Measurements from ENCODE around the gene TAS1R1. TPM values are rescaled to one million over a fixed set of nuclear protein-coding genes. Genes with fewer than 3 reads are reported as not detected.
A peak's percentile ranks its signal among the peaks of the same experiment; 100 is the strongest.

Gene TAS1R1
- total and polyA plus RNA-seq, 9 of the 15 experiments (the other 6 are each of a cell fraction or from before 2014, with no cell fraction given), result 0.06 TPM; not detected in 8

DNA sequence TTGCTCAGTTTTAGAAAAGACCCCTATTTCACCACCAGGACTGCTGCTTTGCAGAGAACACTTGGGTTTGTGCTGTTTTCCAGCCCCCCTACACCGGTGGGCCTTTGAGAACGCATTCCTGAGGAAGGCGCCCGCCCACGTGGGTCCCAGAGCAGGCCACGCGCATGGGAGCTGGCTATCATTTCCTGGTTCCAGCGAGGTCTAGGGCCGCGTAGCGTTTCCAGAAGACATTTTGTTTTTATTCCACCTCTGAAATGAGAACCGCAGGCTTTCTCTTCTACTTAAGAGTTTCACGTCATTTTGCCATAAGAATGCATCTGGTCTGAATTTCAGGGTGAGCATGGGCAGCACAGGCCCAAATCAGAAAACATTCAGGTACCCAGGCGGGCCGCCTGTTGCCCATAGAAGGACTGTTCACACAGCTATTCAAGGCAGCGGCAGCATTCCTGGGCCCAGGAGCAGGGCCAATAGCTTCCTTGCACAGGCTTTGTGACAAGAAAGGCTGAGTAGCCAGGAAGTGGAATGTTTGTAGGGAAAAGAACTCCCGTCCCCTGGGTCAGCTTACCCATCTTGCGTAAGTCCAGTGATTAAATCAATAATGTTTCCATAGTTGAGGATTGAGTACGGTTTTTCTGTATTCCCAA is 48.9 kb downstream of the TAS1R1 start (continued):
- no peak for TF ChIP-seq FOXJ3 (CRISPR knock-in tag; IDR thresholded peaks at IDR 0.05)
- no peak for TF ChIP-seq ZNF408 (CRISPR knock-in tag; IDR thresholded peaks at IDR 0.05; ENCODE audit: low read depth)
- TF ChIP-seq PHB2 (IDR thresholded peaks at IDR 0.05; ENCODE audit: low read depth), result no peak
- TF ChIP-seq, protein P1, sequence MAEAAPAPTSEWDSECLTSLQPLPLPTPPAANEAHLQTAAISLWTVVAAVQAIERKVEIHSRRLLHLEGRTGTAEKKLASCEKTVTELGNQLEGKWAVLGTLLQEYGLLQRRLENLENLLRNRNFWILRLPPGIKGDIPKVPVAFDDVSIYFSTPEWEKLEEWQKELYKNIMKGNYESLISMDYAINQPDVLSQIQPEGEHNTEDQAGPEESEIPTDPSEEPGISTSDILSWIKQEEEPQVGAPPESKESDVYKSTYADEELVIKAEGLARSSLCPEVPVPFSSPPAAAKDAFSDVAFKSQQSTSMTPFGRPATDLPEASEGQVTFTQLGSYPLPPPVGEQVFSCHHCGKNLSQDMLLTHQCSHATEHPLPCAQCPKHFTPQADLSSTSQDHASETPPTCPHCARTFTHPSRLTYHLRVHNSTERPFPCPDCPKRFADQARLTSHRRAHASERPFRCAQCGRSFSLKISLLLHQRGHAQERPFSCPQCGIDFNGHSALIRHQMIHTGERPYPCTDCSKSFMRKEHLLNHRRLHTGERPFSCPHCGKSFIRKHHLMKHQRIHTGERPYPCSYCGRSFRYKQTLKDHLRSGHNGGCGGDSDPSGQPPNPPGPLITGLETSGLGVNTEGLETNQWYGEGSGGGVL (CRISPR knock-in tag; IDR thresholded peaks at IDR 0.05), result no peak
- TF ChIP-seq, protein P2, sequence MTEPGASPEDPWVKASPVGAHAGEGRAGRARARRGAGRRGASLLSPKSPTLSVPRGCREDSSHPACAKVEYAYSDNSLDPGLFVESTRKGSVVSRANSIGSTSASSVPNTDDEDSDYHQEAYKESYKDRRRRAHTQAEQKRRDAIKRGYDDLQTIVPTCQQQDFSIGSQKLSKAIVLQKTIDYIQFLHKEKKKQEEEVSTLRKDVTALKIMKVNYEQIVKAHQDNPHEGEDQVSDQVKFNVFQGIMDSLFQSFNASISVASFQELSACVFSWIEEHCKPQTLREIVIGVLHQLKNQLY (CRISPR knock-in tag; conservative IDR thresholded peaks at IDR 0.05), result 0 out of 4 replicates have a peak, but pooled peaks have one; percentile 19 to 34
- TF ChIP-seq LEF1 (IDR thresholded peaks at IDR 0.05), result no peak
- TF ChIP-seq ZBTB40 (IDR thresholded peaks at IDR 0.05), result no peak
- no peak for TF ChIP-seq ZBTB40 (CRISPR knock-in tag; IDR thresholded peaks at IDR 0.05)
- peak in 1 of 2 experiments; percentile 24; a peak in 2 of 4 replicates for TF ChIP-seq TBL1XR1 (IDR thresholded peaks at IDR 0.05; ENCODE audit: low read length in 2 of 2)
- TF ChIP-seq, protein P3, sequence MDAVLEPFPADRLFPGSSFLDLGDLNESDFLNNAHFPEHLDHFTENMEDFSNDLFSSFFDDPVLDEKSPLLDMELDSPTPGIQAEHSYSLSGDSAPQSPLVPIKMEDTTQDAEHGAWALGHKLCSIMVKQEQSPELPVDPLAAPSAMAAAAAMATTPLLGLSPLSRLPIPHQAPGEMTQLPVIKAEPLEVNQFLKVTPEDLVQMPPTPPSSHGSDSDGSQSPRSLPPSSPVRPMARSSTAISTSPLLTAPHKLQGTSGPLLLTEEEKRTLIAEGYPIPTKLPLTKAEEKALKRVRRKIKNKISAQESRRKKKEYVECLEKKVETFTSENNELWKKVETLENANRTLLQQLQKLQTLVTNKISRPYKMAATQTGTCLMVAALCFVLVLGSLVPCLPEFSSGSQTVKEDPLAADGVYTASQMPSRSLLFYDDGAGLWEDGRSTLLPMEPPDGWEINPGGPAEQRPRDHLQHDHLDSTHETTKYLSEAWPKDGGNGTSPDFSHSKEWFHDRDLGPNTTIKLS (IDR thresholded peaks at IDR 0.05; ENCODE audit: borderline replicate concordance, low read depth), result peak; percentile 60; the same call in 1 of the 2 replicates
- peak; percentile 69; the same call in 1 of the 2 replicates for TF ChIP-seq THAP7 (CRISPR knock-in tag; IDR thresholded peaks at IDR 0.05)
- TF ChIP-seq FOXA3 (CRISPR knock-in tag; conservative IDR thresholded peaks at IDR 0.05 in 1 of 2, IDR thresholded peaks at IDR 0.05 in 1 of 2), result no peak; a peak in 1 of 4 replicates
